GM19324 (cell line): ENCODE results near the gene SPDYC.

ENCODE experiments used
- ATAC-seq: cut with Tn5 transposase; IDR thresholded peaks from one replicate; pipeline ENCODE4 v1.9.1; 2021; ENCODE audit warnings: mild to moderate bottlenecking, moderate library complexity; ENCODE audit not compliant: unreplicated experiment, low FRiP score

Gene SPDYC

DNA sequence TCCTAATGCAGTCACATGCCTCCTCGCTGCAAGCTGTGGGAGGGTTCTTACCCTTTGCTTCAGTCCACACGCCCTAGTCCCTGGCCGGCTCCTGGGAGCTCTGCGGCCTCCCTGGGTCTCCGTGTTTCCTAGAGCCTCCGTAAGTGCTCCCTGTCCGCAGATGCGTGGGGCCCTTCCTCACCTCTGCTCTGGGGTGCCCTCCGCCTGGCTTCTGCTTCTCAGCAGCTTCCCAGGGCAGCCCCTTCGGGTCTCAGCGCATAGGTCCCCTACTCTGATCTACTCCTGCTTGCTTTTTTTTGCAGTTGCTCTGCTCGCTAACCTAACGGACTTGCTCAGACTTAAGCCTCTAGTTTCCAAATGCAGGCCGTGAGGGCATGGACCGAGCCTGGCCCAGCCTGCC, 34.1 kb downstream of the SPDYC start:
- no peak for ATAC-seq

DNA sequence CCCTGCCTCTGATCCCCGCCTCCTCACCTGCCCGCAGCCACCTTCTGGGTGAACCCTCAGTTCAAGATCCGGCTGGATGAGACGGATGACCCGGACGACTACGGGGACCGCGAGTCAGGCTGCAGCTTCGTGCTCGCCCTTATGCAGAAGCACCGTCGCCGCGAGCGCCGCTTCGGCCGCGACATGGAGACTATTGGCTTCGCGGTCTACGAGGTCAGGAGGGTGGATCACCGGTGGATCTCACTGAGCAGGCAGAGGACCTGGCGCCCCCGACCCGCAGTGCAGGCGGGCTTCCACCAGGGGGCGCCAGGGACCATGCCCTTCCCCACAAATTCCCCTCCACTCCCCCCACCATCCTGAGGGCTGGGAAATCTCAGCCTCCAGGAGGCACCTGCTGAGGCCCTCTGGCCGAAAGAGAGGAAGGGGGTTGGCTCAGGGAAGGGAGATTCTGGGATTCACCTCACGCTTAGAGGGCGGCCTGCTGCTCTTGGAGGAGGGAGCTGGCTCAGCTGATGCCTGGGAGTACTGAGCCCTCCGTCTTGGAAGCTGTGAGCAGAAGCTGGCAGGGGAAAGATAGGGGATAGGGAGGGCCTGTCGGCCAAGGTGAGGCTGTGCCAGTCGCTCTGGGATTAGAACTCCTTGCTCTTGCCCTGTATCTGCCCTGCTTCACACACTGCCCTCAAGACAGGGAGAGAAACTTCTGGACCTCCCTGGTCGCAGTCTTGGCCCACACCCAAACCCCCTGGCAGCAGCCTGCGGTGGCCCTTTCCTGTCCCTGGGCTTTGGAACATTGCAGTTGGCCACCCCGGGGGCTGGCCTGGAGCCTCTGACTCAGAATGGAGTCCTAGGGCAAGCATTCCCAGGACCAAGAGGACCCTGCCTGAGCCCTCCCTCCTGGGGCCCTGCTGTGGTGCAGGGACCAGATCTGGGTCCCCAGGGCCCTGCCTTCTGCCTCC, 34.9 kb downstream of the SPDYC start:
- no peak for ATAC-seq

DNA sequence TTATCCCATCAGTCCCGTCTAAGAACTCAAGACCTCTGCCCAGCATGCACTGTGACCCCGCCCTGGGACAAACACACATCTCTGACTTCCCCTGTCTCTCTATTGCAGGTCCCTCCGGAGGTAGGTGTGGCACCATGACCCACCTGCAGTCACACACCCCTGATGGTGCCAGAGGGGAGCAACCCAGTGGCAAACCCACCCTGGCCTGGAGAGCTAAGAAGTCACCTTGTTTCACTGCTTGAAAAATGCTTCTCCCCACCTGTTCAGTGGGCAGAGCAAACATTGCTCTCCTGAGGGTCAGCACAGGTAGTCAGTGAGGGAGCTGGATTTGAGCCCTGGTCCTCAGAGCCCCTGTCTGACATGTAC, 35.6 kb downstream of the SPDYC start:
- no peak for ATAC-seq

DNA sequence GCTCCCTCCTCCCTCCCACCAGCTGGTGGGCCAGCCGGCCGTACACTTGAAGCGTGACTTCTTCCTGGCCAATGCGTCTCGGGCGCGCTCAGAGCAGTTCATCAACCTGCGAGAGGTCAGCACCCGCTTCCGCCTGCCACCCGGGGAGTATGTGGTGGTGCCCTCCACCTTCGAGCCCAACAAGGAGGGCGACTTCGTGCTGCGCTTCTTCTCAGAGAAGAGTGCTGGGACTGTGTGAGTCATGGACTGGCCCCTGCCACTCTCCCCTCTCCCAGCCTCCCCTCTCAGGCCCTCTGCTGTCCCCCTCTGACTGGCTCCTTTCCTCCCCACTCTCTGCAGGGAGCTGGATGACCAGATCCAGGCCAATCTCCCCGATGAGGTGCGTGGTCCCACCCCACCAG, 36.4 kb downstream of the SPDYC start:
- ATAC-seq, result no peak

DNA sequence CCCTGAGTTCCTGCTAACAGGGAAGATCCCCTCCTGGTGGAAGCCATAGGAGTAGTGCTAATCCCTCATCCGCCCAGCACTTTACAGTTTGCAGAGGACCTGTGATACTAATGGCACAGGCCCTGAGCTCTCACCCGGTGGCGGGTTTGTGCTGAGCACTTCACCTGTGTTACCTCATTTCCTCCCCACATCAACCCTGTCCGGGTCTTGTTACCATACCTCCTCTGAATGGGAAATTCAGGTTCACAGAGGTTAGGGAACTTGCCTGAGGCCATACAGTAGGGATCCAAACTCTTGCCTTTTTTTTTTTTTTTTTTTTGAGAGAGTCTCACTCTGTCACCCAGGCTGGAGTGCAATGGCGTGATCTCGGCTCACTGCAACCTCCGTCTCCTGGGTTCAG, 36.9 kb downstream of the SPDYC start:
- ATAC-seq, result no peak

DNA sequence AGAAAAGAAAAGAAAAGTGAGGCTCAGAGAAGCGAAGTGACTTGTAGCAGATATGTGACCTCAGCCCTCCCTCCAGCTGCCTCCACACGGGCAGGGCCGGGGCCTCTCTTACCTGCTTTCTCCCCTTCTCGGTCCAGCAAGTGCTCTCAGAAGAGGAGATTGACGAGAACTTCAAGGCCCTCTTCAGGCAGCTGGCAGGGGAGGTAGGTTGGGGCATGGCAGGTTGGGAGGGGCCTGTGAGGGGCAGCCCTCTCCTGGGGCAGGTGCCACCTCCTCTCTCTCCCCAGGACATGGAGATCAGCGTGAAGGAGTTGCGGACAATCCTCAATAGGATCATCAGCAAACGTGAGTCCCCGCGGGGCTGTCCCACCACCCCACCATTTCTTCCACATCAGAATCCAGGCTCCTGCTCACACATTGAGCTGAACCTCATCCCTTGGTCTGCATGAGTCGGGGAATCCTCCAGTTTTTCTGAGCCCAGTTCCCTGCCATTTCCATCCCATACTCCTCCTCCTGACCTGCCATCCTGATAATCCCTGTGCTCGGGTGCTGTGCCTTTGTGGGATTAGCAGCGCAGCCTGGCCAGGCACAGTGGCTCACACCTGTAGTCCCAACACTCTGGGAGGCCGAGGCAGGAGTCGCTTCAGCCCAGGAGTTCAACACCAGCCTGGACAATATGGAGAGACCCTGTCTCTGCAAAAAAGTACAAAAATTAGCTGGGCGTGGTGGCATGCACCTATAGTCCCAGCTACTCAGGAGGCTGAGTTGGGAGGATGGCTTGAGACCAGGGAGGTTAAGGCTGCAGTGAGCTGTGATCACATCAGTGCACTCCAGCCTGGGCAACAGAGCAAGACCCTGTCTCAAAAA, 38.1 kb downstream of the SPDYC start:
- no peak for ATAC-seq

DNA sequence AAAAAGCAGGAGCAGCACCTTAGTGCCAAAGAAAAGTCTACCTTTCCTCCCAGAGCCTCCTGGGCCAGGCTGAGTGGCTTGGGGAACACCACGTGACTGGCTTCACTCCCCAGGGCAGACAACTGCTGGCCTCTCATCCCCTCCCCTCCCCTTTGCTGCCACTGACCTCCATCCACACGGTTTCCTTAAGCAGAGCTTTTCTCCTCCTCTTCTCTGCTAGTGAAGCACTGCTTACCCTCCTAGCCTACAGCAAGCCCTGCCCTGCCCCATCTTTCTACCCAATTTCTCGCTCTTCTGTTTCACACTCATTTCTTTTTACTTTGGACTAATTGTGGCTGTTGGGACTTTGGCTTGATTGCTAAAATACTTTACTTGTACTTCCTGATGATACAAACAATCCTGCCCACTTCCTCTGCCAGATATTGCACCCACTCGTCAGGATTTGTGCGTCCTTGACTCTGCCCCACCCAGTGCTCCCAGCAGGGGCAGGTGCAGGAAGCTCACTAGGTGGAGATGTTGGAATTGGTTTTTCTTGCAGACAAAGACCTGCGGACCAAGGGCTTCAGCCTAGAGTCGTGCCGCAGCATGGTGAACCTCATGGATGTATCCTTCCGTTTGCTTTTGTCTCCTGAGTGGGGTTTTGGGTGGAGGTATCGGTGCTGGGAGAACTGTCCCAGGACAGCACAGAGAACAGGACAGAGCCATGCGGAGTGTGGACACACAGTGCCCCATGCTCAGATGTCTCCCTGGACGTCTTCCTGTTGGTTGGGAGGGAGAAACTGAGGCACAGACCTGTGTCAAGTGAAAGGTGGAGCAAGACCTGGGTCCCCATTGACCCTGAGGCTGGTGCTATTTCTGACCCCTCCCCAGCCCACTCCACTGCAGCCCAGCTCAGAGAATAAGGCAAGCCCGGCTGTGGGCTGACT, 39.0 kb downstream of the SPDYC start:
- no peak for ATAC-seq

DNA sequence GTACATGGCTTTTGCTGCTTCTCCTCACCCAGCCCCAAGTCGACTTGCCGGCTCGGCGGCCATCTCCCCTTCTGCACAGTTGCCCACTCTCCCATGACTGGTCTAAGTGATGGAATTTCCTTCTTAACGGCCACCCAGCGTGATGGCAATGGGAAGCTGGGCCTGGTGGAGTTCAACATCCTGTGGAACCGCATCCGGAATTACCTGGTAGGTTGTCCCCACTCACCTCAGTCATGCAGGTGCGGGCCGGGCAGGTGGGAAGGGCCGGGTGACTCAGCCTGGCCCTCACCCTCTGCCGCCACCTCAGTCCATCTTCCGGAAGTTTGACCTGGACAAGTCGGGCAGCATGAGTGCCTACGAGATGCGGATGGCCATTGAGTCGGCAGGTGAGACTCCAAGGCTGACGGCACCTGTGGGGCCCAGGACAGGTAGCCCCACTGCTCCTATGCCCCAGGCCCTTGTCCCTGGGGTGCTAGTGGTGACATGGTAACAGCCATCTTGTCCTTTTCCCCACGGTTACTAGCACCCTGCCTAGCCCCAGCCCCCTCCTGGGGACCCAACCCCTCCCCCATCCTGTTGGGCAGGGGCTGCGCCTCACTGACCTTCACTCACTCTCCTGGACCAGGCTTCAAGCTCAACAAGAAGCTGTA, 39.8 kb downstream of the SPDYC start:
- ATAC-seq, result no peak

DNA sequence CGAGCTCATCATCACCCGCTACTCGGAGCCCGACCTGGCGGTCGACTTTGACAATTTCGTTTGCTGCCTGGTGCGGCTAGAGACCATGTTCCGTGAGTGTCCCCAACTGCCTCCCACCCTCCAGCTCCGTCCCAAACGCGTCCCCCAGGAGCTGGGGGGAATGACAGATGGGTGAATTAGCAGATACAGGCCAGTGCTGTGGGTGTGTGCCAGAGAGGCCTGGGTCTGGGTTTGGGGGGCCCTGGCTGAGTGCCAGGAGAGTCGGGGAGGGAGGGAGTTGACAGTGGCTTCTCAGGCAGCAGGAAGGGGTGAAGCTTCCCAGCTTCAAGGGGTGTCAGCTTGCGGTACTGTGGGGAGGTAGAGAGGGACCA, 40.3 kb downstream of the SPDYC start:
- no peak for ATAC-seq

DNA sequence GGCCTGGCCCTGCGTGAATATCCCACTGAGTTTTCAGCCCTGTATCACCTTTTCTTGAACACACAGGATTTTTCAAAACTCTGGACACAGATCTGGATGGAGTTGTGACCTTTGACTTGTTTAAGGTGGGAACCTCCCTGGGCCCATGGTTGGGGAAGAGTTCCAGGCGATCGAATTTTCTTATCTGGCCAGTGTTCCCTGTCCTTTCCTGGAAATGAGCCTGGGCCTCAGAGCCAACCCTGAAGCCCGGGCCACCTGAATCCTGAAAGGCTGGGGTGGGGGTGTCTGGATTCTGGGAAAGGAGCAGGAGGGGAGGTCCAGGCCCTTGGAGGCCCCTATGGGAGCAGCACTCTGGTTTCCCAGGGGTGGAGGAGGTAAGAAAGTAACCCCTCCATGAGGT, 40.7 kb downstream of the SPDYC start:
- no peak for ATAC-seq

DNA sequence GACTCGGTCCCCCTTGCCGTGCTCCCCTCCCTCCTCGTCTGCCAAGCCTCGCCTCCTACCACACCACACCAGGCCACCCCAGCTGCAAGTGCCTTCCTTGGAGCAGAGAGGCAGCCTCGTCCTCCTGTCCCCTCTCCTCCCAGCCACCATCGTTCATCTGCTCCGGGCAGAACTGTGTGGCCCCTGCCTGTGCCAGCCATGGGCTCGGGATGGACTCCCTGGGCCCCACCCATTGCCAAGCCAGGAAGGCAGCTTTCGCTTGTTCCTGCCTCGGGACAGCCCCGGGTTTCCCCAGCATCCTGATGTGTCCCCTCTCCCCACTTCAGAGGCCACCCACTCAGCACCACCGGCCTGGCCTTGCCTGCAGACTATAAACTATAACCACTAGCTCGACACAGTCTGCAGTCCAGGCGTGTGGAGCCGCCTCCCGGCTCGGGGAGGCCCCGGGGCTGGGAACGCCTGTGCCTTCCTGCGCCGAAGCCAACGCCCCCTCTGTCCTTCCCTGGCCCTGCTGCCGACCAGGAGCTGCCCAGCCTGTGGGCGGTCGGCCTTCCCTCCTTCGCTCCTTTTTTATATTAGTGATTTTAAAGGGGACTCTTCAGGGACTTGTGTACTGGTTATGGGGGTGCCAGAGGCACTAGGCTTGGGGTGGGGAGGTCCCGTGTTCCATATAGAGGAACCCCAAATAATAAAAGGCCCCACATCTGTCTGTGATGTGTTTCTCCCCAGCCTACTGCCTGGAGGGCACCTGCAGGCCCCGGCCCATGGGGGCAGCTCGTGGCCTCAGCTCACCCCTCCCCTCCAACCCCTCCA, 41.5 kb downstream of the SPDYC start:
- no peak for ATAC-seq

DNA sequence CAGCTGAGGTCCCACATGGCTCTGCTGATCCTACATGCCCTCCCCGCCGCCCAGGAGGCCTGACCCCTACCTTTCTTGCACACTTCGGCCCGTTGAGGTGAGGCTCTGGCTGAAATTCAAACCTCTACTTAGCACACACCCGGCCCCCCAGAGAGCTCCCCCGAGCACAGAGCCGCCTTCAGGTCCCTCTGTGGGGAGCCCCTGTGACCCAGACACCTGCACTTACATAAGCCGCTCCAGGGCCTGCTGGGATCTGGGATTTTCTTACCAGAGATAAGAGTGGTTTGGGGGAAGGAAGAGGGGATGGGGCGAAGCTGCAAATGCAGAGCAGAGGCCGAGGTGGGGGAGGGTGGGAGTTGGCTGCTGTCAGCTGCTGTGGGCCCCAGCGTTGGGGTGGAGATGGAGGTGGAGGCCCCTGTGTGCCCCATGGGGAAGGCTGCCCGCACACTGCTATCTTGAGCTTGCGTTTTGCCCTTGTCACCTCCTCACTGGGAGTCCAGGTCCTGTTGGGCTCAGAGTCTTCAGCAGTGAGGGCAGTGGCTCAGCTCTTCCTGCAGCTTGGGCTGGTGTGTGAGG, 42.3 kb downstream of the SPDYC start:
- ATAC-seq, result no peak

DNA sequence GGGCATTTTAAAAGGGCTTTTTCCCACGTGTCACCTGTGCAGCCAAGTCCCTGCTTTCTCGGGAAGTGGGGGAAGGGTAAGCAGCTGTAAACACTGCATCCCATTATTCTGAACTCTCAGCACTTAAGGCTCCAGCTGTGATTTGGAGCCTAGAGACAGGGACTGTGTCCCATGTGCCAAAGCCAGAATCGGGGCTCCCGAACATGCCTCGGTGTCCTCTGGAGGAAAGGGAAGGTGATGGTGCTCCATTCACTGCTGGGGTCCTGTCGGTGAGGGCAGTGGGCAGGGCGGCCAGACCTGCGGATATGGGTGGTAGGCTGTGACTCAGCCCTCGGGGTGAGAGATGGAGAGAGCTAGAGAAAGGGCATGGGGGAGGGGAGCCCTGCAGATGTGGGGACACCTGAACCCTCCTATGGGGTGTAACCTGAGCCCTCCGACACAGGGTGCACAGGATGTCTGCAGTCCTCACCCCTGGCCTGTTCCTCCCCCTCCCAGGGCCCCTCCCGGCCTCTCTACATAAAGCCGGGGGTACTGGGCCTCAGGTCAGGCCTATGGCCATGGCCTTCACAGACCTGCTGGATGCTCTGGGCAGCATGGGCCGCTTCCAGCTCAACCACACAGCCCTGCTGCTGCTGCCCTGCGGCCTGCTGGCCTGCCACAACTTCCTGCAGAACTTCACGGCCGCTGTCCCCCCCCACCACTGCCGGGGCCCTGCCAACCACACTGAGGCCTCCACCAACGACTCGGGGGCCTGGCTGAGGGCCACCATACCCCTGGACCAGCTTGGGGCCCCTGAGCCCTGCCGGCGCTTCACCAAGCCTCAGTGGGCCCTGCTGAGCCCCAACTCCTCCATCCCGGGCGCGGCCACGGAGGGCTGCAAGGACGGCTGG, 43.5 kb downstream of the SPDYC start:
- ATAC-seq, result no peak

DNA sequence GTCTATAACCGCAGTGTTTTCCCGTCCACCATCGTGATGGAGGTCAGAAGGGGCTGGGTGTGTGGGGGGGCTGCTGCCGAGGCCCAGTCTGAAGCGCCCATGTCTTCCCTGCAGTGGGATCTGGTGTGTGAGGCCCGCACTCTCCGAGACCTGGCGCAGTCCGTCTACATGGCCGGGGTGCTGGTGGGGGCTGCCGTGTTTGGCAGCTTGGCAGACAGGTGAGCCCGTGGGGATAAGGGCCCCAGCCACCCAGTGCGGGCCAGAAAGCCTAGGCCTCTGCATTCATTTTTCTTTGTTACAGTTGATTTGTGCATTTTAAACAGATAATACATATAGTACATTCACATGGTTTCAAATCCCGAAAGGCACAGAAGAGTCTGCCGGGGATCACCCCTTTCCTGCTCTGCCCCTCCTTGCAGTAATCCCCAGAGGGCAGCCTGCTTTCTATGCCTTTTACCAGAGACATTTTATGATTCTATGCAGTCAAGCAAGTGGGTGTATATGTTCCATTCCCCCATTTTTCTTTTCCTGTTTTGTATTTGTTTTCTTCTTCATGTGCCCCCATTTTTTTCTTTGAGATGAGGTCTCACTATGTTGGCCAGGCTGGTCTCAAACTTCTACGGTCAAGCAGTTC, 44.3 kb downstream of the SPDYC start:
- no peak for ATAC-seq

DNA sequence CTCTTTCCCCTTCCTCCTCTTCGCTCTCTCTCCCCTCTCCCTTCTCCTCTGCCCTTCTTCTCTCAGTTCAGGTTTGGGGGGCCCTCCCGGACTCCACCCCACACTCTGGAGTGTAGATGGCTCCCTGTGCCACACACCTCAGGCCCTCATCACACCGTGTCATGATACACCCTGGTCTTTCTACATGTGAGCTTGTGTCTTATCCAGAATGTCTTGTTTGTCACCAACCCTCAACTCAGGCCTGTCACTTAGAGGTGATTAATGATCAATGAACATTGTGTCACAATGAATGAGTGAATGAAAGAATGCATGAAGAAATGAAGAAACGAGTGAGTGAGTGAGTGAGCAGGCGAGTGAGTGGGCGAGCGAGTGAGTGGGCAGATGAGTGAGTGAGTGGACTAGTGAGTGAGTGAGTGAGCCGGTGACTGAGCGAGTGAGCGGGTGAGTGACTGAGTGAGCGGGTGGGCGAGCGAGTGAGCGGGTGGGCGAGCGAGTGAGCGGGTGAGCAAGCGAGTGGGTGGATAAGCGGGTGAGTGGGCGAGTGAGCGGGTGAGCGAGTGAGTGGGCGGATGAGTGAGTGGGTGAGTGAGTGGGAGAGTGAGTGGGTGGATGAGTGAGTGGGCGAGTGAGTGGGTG, 45.5 kb downstream of the SPDYC start:
- no peak for ATAC-seq

DNA sequence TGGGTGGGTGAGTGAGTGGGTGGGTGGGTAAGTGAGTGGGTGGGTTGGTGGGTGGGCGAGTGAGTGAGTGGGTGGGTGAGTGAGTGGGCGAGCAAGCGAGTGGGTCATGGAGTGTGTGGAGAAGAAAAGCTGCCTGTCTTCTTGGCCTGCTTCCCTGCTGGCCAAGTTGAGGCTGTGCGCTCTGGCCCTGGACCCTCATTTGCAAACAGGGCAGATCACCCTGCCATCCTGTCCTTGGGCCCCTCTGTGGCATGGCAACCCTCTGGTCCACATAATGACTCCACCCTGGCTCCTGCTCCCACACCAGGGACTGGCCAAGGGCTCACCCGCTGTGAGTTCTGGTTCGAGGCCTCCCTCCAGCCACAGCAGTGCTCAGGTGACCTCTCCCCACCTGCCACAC, 46.8 kb downstream of the SPDYC start:
- no peak for ATAC-seq
